GM12874 (cell line): ENCODE measurements around the gene CACNA1C.

Experiments
- CTCF ChIP-seq: IDR thresholded peaks from 2 replicates; pipeline ENCODE4 v1.5.1; 2011; ENCODE audit warnings: low read depth, mild to moderate bottlenecking, control low read depth, low read length, moderate library complexity; ENCODE audit not compliant: insufficient read depth

Gene CACNA1C

GRCh38 chr12:2653461-2653965 lies 600.7 kb downstream of the CACNA1C start:
- no peak for TF ChIP-seq CTCF

DNA sequence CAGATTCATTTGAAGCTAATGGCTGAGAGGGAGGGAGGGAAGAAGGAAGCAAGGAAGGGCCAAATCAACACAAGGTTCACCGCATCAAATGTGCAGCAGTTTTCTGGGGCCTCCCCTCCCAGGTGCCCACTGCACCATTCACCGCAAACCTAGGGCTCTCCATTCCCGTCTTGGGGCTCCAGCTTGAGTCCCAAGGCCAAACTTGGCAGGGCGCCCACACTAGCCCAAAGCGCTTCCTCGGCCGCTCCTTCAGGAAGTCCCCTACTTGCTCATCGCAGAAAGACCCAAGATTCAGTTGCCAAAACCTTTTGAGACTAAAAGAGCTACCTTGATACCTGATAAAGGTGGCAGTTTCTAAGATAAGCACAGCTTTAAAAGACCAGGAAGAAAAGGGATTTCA lies 601.5 kb downstream of the CACNA1C start:
- TF ChIP-seq CTCF, result no peak

DNA sequence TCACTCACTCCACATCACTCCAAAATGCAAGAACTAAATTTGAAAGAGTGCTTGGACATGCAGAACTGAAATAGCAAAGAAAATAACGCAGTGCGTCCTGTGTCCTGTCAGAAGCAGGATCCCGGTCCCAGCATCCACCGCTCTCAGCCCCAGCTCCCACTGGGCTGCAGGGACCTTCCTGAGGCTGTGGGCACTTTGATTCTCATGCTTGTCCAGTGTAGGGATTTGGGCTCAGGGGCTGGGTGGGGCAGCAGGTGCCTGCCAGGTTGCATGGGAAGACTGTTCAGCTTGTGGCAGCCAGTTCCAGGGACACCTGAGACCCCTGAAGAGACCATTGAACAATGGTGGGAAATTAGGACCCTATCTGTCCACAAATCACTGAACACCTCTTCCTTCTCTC lies 602.0 kb downstream of the CACNA1C start:
- TF ChIP-seq CTCF, result no peak

- no peak for TF ChIP-seq CTCF
These were observed 609.7 kb downstream of the CACNA1C start for GRCh38 chr12:2662524-2662923.

DNA sequence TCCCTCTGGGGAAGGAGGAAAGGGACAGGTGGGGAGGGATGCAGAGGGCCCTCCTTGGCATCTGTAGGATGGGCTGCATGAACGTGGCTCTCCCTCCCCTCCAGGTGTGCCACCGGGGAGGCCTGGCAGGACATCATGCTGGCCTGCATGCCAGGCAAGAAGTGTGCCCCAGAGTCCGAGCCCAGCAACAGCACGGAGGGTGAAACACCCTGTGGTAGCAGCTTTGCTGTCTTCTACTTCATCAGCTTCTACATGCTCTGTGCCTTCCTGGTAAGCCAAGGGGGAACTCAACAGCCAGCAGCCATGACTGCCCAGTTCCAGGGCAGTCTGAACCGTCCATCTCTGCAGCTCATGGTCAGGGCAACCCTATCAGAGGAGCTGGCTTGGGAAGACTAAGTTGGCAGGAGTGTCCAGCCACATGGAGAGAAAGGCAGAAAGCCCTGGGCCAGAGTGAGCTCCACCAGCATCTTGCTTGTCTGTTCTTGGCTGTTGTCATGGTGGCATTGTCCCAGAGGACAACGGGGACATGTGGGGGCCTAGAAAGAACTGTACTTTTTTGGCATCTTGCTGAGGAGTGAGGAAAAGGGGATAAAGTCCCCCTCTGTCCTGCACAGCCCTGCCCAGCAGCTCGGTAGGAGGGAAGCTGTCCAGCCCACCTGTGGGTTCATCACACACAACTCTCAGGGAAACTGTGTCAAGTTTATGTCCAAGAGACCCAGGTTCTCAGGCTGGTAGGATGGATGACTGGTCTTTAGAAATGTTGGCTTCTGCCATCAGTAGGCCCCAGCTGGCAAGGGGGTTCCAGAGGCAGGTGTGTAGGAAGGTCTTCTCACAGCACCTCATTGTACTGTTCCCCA lies 612.2 kb downstream of the CACNA1C start:
- no peak for TF ChIP-seq CTCF

- no peak for TF ChIP-seq CTCF
These were observed 613.6 kb downstream of the CACNA1C start for GRCh38 chr12:2666411-2666810.

- no peak for TF ChIP-seq CTCF
These were observed 614.1 kb downstream of the CACNA1C start for GRCh38 chr12:2666846-2667245.
